GM19463 (cell line): ENCODE data around the gene CTDSPL.

Experiments
- ATAC-seq: cut with Tn5 transposase; IDR thresholded peaks from one replicate; pipeline ENCODE4 v1.9.1; 2021; ENCODE audit warnings: mild to moderate bottlenecking, moderate library complexity; ENCODE audit not compliant: unreplicated experiment

CTDSPL gene

GRCh38 chr3:37890522-37890921 lies 28.8 kb downstream of the CTDSPL start:
- no peak for ATAC-seq

DNA sequence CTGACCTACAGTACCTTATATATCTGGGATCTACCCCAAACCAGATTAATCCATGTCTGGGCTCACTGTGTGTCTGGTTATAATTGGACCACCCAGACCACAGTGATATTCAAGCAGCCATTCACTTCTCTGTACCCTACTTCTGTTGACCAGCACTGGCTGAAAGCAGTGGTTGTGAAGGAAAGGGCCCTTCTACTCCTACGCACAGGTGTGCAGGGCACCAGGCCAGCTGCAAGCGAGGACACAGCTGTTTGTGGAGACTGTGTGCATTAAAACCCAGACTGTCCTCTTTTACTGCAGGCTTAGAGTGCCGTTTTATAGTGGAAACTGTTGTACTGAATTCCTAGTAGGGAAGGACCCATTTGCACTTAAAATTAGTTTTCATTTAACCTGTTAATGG lies 29.5 kb downstream of the CTDSPL start:
- ATAC-seq = no peak

GRCh38 chr3:37892927-37893600 lies 31.4 kb downstream of the CTDSPL start:
- ATAC-seq = no peak

DNA sequence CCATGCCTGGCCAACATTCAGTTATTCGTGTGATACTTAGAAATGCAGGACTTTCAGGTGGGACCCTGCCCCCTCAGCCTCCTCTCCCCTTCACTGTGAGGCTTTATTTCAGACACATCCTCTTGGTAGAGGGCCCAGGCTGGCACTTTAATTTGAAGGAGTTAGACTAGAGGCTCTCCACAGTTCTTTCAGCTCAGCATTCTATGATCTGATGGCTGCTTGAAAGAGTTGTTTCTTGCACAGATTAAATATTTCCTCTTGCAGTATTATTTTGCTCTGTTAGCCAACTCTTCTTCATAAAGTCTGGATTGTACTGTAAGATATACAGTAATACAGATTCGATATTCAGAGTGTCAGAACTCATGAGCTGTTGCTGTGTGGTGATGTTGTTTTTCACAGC lies 35.1 kb downstream of the CTDSPL start:
- no peak for ATAC-seq

DNA sequence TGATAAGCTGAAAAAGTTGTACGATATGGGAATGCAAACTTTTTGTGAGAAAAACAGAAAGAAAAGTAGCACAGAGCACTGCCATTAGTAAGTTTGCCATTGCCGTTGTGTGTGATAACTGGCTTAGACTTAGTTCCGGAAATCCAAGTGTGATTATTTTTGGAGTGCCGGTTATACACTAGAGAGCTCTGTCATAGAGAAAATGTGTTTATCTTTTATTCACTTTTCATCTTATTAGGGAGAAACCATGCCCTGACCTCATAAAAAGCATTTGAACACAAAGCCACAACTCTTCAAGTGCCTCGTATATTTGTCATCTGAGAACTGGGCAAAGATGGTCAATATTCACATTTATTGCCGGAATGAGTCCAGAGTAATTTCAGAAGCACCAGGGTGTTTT lies 36.1 kb downstream of the CTDSPL start:
- no peak for ATAC-seq

DNA sequence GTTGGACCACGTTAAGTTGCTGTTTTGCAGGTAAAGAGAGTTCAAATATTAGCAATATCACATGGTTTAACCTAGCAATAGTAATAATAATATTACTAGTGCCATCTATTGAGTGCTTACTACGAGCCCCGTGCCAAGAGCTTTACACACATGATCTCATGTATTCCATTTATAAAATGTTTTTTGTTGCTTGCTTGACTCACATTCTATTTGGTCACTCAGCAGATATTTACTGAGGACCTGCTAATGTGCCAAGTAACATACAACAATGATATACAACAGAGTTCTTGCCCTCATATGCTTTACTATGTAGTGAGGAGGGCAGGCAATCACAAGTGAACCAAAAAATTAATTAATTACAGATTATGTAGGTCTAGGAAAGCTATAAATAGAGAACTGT lies 36.7 kb downstream of the CTDSPL start:
- no peak for ATAC-seq

DNA sequence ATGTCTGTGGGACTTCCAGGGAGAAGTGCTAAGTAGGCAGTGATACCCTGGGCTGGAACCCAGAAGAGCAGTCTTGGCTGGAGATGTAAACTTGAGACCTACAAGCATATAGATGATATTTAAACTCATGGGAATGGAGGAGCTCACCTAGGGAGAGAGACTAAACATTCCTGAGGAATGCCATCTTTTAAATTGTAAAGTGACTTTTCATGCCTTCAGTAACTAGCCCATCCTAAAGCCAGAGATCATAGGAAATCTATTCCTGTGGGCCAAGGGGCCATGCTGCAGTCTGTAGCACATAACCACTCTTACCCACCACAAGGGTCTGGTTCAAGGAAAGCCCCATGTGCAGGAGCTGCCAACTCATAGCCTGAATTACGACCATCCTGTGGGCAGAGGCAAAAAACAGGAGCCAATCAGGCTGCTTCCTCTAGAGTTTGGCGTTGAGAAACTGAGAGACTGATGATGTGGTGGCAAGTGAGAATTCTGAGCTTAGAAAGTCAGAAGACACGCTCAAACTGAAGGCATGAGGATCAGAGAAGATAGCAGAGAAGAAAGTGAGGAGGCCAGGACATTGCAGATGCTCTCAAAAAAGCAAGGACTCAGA lies 37.5 kb downstream of the CTDSPL start:
- peak; percentile 72 for ATAC-seq

- ATAC-seq = no peak
Observed at GRCh38 chr3:37899711-37900306, 38.1 kb downstream of the CTDSPL start.

DNA sequence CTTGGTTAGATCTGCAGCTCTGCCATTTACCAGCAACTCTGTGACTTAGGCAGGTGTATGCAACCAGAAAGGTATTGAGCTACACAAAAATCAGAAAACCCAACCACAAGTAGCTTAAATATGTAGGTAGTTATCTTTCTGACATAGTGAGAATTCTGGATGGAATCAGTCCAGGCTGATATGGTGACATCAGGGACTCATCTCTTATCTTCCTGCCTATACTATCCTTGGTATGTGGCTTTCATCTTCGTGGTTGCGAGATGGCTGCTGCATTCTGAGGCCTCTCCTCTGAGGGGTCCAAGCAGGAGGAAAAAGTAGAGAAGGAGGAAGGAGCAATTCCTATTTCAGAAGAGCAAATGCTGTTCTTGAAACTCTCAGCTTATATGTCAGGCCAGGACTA lies 40.0 kb downstream of the CTDSPL start:
- no peak for ATAC-seq

DNA sequence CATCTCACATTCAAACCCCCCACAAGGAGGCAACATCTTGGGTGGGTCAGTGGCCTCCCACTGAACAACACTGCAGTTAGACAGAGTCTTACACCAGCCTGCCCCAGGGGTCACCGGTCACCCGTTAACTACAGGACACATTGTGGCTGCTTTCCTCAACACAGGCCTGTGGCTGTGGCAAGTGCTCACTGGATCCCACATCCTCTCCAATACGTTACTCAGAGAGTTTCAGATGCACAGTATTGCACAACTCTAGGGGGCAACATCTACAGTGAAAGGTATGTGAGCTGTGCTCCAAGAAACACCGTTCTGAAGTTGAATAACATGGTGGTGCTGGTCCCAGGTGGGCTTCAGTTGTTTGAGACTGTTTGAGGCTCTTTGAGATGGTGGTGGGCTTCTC lies 41.0 kb downstream of the CTDSPL start:
- ATAC-seq = no peak

- no peak for ATAC-seq
Observed at GRCh38 chr3:37903320-37903719, 41.6 kb downstream of the CTDSPL start.

DNA sequence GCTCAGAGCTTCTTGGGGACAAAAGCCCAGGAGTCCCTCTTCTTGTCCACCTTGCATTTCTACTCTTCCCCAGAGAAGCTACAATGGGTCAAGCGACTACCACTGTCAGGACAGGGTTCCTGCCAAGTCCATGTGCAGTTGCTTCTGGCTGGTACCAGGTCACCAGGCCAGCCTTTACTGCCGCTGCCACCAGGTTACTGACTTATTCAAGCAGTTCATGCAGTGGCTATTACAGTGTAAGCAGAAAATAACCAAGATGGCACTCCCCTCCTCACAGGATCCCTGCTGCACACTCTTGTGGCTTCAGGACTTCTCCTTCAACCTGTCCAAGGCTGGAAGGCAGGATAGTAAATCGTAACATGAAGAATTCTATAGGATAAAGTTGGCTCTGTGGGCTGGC lies 42.1 kb downstream of the CTDSPL start:
- ATAC-seq = no peak

- ATAC-seq = no peak
Observed at GRCh38 chr3:37904601-37905000, 42.9 kb downstream of the CTDSPL start.

- no peak for ATAC-seq
Observed at GRCh38 chr3:37905346-37905745, 43.7 kb downstream of the CTDSPL start.

DNA sequence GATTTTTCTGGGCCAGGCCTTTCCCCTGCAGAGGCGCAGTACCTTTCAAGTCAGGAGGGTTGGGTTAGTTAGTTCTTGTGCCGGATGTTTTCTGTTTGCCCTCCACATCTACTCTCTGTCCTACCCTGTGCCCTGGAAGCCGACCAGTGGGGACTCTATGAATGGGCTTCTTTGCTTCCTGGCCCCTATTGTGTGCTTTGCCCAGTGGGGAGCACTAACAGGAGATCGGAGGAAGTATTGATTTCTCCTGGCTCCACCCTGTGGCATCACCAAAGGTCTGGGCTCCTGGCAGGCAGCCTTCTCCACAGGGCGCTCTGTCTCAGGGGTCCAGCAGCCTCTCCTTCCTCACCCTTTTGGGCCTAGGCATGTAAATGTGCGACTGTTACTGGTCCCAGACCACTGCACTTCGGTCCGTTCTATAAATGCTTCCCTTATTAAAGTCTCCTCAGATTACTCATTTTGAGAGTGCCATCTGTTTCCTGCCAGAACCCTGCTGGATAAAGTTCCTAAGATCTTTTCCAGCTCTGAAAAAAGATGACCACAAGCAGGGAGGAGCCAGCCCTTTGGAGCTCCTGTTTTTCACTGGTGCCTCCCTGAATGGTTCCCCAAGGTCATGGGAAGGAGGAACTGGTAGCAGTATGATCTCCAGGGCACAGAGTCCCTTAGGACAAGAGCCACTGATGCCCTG lies 44.5 kb downstream of the CTDSPL start:
- ATAC-seq = no peak

- ATAC-seq = peak; percentile 40
Observed at GRCh38 chr3:37906734-37907282, 45.1 kb downstream of the CTDSPL start.

- no peak for ATAC-seq
Observed at GRCh38 chr3:37907371-37907770, 45.7 kb downstream of the CTDSPL start.

GRCh38 chr3:37907906-37908305 lies 46.2 kb downstream of the CTDSPL start:
- ATAC-seq = peak; percentile 77

- no peak for ATAC-seq
Observed at GRCh38 chr3:37909067-37909911, 47.6 kb downstream of the CTDSPL start.

DNA sequence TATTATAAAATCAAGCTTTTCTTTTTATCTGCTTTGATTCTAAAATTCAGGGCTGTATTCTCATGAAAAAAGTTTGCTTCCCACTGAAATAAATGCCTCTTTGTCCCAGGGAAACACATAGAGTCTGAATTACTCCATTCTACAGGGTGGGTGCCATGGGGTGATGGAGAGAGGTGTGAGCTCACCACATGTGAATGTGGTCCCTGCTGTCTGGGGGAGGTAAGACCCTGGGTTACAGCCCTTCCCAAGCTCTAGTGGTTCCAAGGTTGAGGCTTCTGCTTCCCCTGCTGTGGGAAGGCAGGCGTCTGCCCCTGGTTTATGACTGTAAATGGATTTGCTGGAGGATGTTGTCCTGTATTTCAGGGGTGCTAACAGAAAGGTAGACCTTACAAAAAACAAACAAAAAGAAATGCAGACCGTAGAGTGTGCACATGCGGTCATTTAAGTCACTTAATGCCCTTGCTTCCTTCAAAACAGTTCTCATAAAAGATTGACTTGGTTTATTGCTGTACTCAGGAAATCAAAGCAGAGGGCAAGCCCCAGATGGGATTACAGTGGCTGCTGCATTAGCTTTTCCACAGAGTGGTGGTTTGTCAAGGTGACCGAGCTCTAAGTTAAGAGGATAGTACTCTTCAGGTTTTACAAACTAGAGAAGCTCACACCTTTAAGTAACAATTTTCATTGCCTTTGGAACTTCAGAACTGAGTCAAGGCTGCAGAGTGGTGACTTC lies 49.2 kb downstream of the CTDSPL start:
- ATAC-seq = no peak
